GM23338 (cell line): ENCODE data around the gene OPRD1. TPM values are rescaled to one million over a fixed set of nuclear protein-coding genes. Genes with fewer than 3 reads are reported as not detected.
"Not testable (repeated sequence)": the region's sequence is repeated elsewhere in the genome, so short reads cannot be mapped to it uniquely, and the experiment has no call there.

Source experiments
- ATAC-seq: fragments of 200-7000 bp; cut with Tn5 transposase; 3 replicates; pipeline ENCODE4 v1.9.1; 2020
- DNase-seq: peaks from one replicate; pipeline ENCODE4 v3.0.0-alpha.2; 2015; ENCODE audit warnings: low spot score
- H2AFZ ChIP-seq: fragments of 200-600 bp; sonication (generic); 2 replicates; pipeline ENCODE4 v1.8.0; 2016; ENCODE audit warnings: antibody characterized with exemption, mild to moderate bottlenecking, moderate library complexity
- H3F3A ChIP-seq: fragments of 200-600 bp; sonication (generic); replicated peaks from 2 replicates; pipeline ENCODE4 v1.8.0; 2017; ENCODE audit warnings: antibody characterized with exemption, mixed run types, low read depth
- H3K27ac ChIP-seq: fragments of 200-600 bp; sonication (generic); 2 replicates; pipeline ENCODE4 v1.6.1; 2016; ENCODE audit warnings: low read depth
- H3K27me3 ChIP-seq: fragments of 200-600 bp; sonication (generic); 2 replicates; pipeline ENCODE4 v1.8.0; 2016; ENCODE audit warnings: mild to moderate bottlenecking, mixed run types, moderate library complexity; ENCODE audit not compliant: insufficient read depth
- H3K36me3 ChIP-seq: fragments of 200-600 bp; sonication (generic); 2 replicates; pipeline ENCODE4 v1.8.0; 2016; ENCODE audit warnings: mild to moderate bottlenecking; ENCODE audit not compliant: insufficient read depth
- H3K4me1 ChIP-seq: fragments of 200-600 bp; sonication (generic); 2 replicates; pipeline ENCODE4 v1.8.0; 2016; ENCODE audit warnings: mild to moderate bottlenecking, moderate library complexity; ENCODE audit not compliant: insufficient read depth
- H3K4me2 ChIP-seq: fragments of 200-600 bp; sonication (generic); 2 replicates; pipeline ENCODE4 v1.7.1; 2017; ENCODE audit warnings: mixed run types
- H3K4me3 ChIP-seq: fragments of 200-600 bp; sonication (generic); 2 replicates; pipeline ENCODE4 v1.6.1; 2016; ENCODE audit warnings: mixed run types
- H3K79me2 ChIP-seq: fragments of 200-600 bp; sonication (generic); replicated peaks from 2 replicates; pipeline ENCODE4 v1.8.0; 2017; ENCODE audit warnings: mild to moderate bottlenecking; ENCODE audit not compliant: insufficient read depth
- H3K9me2 ChIP-seq: fragments of 200-600 bp; sonication (generic); 2 replicates; pipeline ENCODE4 v1.8.0; 2017; ENCODE audit not compliant: insufficient read depth
- H4K20me1 ChIP-seq: fragments of 200-600 bp; sonication (generic); replicated peaks from 2 replicates; pipeline ENCODE4 v1.8.0; 2017; ENCODE audit warnings: mild to moderate bottlenecking; ENCODE audit not compliant: insufficient read depth
- H3K27ac Mint-ChIP-seq: 2 replicates; pipeline ENCODE4 v1.8.0; 2020; ENCODE audit warnings: inconsistent platforms, mild to moderate bottlenecking, moderate library complexity, mixed read lengths
- H3K27me3 Mint-ChIP-seq: 3 replicates; pipeline ENCODE4 v1.8.0; 2022; ENCODE audit warnings: low read depth, mild to moderate bottlenecking, moderate library complexity, mixed read lengths, inconsistent platforms; ENCODE audit not compliant: insufficient read depth, poor library complexity
- H3K36me3 Mint-ChIP-seq: 3 replicates; pipeline ENCODE4 v1.8.0; 2021; ENCODE audit warnings: low read depth, mild to moderate bottlenecking, inconsistent platforms, moderate library complexity, mixed read lengths
- H3K4me1 Mint-ChIP-seq: 3 replicates; pipeline ENCODE4 v1.8.0; 2020; ENCODE audit warnings: mild to moderate bottlenecking, inconsistent platforms, mixed read lengths
- H3K4me3 Mint-ChIP-seq: 3 replicates; pipeline ENCODE4 v1.8.0; 2021; ENCODE audit warnings: moderate library complexity, mild to moderate bottlenecking, inconsistent platforms, mixed read lengths
- H3K9me3 Mint-ChIP-seq: 3 replicates; pipeline ENCODE4 v1.8.0; 2020; ENCODE audit warnings: moderate library complexity, mild to moderate bottlenecking, inconsistent platforms, mixed read lengths
- ETS1 ChIP-seq: IDR thresholded peaks from 2 replicates; pipeline ENCODE4 v1.6.1; 2016; ENCODE audit warnings: antibody characterized with exemption
- EZH2 ChIP-seq: fragments of 200-600 bp; sonication (generic); IDR thresholded peaks from one replicate; pipeline ENCODE4 v1.8.0; 2017; ENCODE audit warnings: antibody characterized with exemption, mild to moderate bottlenecking, low read depth; ENCODE audit not compliant: unreplicated experiment
- NANOG ChIP-seq: IDR thresholded peaks from 2 replicates; pipeline ENCODE4 v1.6.1; 2016; ENCODE audit warnings: antibody characterized with exemption, borderline replicate concordance
- POLR2AphosphoS5 ChIP-seq: IDR thresholded peaks from 2 replicates; pipeline ENCODE4 v1.6.1; 2016; ENCODE audit warnings: antibody characterized with exemption, low read depth
- ZNF462 ChIP-seq: fragments of 250-450 bp; sonication (Bioruptor Pico); IDR thresholded peaks from 2 replicates; pipeline ENCODE4 v1.5.0; 2020; ENCODE audit warnings: mild to moderate bottlenecking, moderate library complexity
- polyA plus RNA-seq: library from polyadenylated mRNA; unstranded; fragments of >200 nt; fragmentation: Nextera tagmentation; extraction: Ambion mirVana; gene quantifications from 2 replicates; pipeline ENCODE4 v1.2.1, GENCODE V29; 2016
- total RNA-seq: library from RNA; depleted of rRNA; stranded (reverse); fragments of >200 nt; shearing (Covaris generic); gene quantifications from 2 replicates; pipeline ENCODE4 v1.2.3, GENCODE V29; 2014

OPRD1 gene
- total and polyA plus RNA-seq, 2 experiments from 2014 or later: 0.55 to 2.3 TPM

- TF ChIP-seq ZNF462 (CRISPR knock-in tag) (no peak), POLR2AphosphoS5 (no peak), EZH2 (no peak), ETS1 (no peak), NANOG (no peak)
These were observed 21.5 kb upstream of the OPRD1 start (continued) for GRCh38 chr1:28790377-28791035.

DNA sequence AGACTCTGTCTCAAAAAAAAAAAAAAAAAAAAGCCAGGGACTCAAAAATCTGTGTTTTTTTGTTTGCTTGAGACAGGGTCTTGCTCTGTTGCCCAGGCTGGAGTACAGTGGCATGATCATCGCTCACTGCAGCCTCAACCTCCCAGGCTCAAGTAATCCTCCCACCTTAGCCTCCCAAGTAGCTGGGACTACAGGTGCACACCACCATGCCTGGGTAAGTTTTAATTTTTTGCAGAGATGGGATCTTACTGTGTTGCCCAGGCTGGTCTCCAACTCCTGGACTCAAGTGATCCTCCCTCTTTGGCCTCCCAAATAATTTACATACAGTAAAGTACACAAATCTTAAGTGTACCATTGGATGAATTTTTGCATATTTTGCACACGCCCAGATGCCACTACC lies 20.0 kb upstream of the OPRD1 start:
- not testable (repeated sequence) for H3K9me3 Mint-ChIP-seq, H3K4me2 ChIP-seq, H3K4me3 Mint-ChIP-seq, H3K9me2 ChIP-seq, H3K79me2 ChIP-seq, H3K27ac Mint-ChIP-seq, ATAC-seq, H3K27me3 Mint-ChIP-seq, H3K36me3 Mint-ChIP-seq, H3K27ac ChIP-seq, H4K20me1 ChIP-seq, H3K4me3 ChIP-seq, H3K4me1 ChIP-seq, H3F3A ChIP-seq, H3K27me3 ChIP-seq, H2AFZ ChIP-seq, H3K36me3 ChIP-seq, DNase-seq
- peaks cover 13% of the 10 kb centered on the region for H3K4me1 Mint-ChIP-seq
